SK-N-SH treated with all-trans-retinoic acid at 6 μM for 48 hours (cell line): ENCODE results near the gene RAD51B.

Experiments used
- ATAC-seq: fragments of 200-7000 bp; cut with Tn5 transposase; 3 replicates; pipeline ENCODE4 v1.9.1; 2020; ENCODE audit warnings: mild to moderate bottlenecking, moderate library complexity
- ARNTL ChIP-seq: fragments of 450-650 bp; formaldehyde crosslinking; IDR thresholded peaks from 2 replicates; pipeline ENCODE4 v1.5.0; 2020; ENCODE audit warnings: low read depth, mild to moderate bottlenecking, moderate library complexity, borderline replicate concordance
- BACH2 ChIP-seq: fragments of 250-450 bp; sonication (Bioruptor Pico); IDR thresholded peaks from 2 replicates; pipeline ENCODE4 v1.9.0; 2021; ENCODE audit warnings: mild to moderate bottlenecking, borderline replicate concordance
- CSDC2 ChIP-seq: fragments of 250-450 bp; sonication (Bioruptor Pico); IDR thresholded peaks from 2 replicates; pipeline ENCODE4 v1.5.0; 2020; ENCODE audit warnings: mild to moderate bottlenecking, moderate library complexity
- ESRRG ChIP-seq: fragments of 250-450 bp; sonication (Bioruptor Pico); IDR thresholded peaks from 2 replicates; pipeline ENCODE4 v1.6.1; 2021; ENCODE audit warnings: mild to moderate bottlenecking
- GLIS3 ChIP-seq: fragments of 250-450 bp; sonication (Bioruptor Pico); IDR thresholded peaks from 2 replicates; pipeline ENCODE4 v1.5.0; 2020; ENCODE audit warnings: mild to moderate bottlenecking, moderate library complexity
- ISL1 ChIP-seq: fragments of 250-450 bp; sonication (Bioruptor Pico); IDR thresholded peaks from 2 replicates; pipeline ENCODE4 v2.1.2; 2022; ENCODE audit warnings: mild to moderate bottlenecking, moderate library complexity
- OSR1 ChIP-seq: fragments of 250-450 bp; sonication (Bioruptor Pico); IDR thresholded peaks from 2 replicates; pipeline ENCODE4 v1.8.0; 2022; ENCODE audit warnings: moderate library complexity, mild to moderate bottlenecking, inconsistent platforms
- PPARA ChIP-seq: fragments of 250-450 bp; sonication (Bioruptor Pico); IDR thresholded peaks from 2 replicates; pipeline ENCODE4 v1.5.0; 2020; ENCODE audit warnings: mild to moderate bottlenecking, borderline replicate concordance
- RARB ChIP-seq: fragments of 250-450 bp; sonication (Bioruptor Pico); IDR thresholded peaks from 2 replicates; pipeline ENCODE4 v1.8.0; 2021; ENCODE audit warnings: mild to moderate bottlenecking, moderate library complexity
- SNAI2 ChIP-seq: fragments of 250-450 bp; sonication (Bioruptor Pico); IDR thresholded peaks from 2 replicates; pipeline ENCODE4 v1.5.0; 2020; ENCODE audit warnings: mild to moderate bottlenecking, moderate library complexity
- TCF4 ChIP-seq: fragments of 250-450 bp; sonication (Bioruptor Pico); IDR thresholded peaks from 2 replicates; pipeline ENCODE4 v1.8.0; 2021; ENCODE audit warnings: mild to moderate bottlenecking, moderate library complexity, borderline replicate concordance
- TOX ChIP-seq: fragments of 250-450 bp; sonication (Bioruptor Pico); IDR thresholded peaks from 2 replicates; pipeline ENCODE4 v1.8.0; 2021; ENCODE audit warnings: mild to moderate bottlenecking, moderate library complexity, borderline replicate concordance
- ZFP3 ChIP-seq: fragments of 250-450 bp; sonication (Bioruptor Pico); IDR thresholded peaks from 2 replicates; pipeline ENCODE4 v1.5.0; 2020; ENCODE audit warnings: mild to moderate bottlenecking, moderate library complexity
- ZFP30 ChIP-seq: fragments of 450-650 bp; formaldehyde crosslinking; IDR thresholded peaks from 2 replicates; pipeline ENCODE4 v1.5.0; 2022; ENCODE audit warnings: mild to moderate bottlenecking, moderate library complexity
- ZNF565 ChIP-seq: fragments of 450-650 bp; formaldehyde crosslinking; conservative IDR thresholded peaks from 2 replicates; pipeline ENCODE4 v1.5.0; 2020; ENCODE audit warnings: low read depth, mild to moderate bottlenecking, moderate library complexity
- ZNF70 ChIP-seq: fragments of 450-650 bp; formaldehyde crosslinking; IDR thresholded peaks from 2 replicates; pipeline ENCODE4 v1.5.0; 2020; ENCODE audit warnings: mild to moderate bottlenecking, moderate library complexity
- ZNF8 ChIP-seq: fragments of 450-650 bp; formaldehyde crosslinking; IDR thresholded peaks from 2 replicates; pipeline ENCODE4 v1.5.0; 2020; ENCODE audit warnings: mild to moderate bottlenecking, moderate library complexity
- TF ChIP-seq, protein P1 (sequence below): fragments of 250-450 bp; sonication (Bioruptor Pico); IDR thresholded peaks from 2 replicates; pipeline ENCODE4 v1.8.0; 2021; ENCODE audit warnings: low read depth, mild to moderate bottlenecking, moderate library complexity, borderline replicate concordance
- TF ChIP-seq, protein P2 (sequence below): fragments of 250-450 bp; sonication (Bioruptor Pico); IDR thresholded peaks from 2 replicates; pipeline ENCODE4 v1.5.1; 2020; ENCODE audit warnings: low read depth, mild to moderate bottlenecking, moderate library complexity
- TF ChIP-seq, protein P3 (sequence below): fragments of 250-450 bp; sonication (Bioruptor Pico); IDR thresholded peaks from 2 replicates; pipeline ENCODE4 v1.5.1; 2021; ENCODE audit warnings: mild to moderate bottlenecking, moderate library complexity
- TF ChIP-seq, protein P4 (sequence below): fragments of 250-450 bp; sonication (Bioruptor Pico); IDR thresholded peaks from 2 replicates; pipeline ENCODE4 v1.8.0; 2020; ENCODE audit warnings: mild to moderate bottlenecking, moderate library complexity, borderline replicate concordance
- TF ChIP-seq, protein P5 (sequence below): fragments of 250-450 bp; sonication (Bioruptor Pico); IDR thresholded peaks from 2 replicates; pipeline ENCODE4 v1.5.0; 2020; ENCODE audit warnings: mild to moderate bottlenecking, moderate library complexity

Gene RAD51B

DNA sequence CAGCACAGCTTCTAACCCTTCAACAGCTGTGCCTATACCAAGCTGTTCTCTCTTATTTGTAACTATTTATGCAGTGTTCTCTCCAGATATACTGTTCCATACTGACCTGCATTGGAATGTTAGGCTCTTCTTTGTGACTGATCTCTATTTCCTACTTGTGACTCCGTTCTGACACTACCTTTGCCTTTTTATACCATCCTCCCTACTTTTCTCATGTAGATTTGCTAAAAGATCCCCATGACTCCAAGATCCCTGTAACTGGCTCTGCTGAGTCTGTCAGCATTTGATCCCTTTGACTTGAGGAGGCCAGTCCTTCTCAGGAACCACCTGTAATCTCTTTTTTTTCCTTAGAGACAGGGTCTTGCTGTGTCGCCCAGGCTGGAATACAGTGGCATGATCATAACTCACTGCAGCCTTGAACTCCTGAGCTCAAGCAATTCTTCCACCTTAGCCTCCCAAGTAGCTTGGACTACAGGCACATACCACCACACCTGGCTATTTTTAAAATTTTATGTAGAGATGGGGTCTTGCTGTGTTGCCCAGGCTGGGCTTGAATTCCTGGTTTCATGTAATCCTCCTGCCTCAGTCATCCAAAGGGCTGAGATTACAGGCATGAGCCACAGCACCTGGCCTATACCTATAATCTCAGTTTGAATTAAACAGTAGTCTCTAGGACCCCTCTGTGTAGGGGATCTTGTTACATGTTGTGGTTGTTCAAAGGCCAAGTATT, 605.0 kb downstream of the RAD51B start:
- TF ChIP-seq SNAI2 (CRISPR knock-in tag) (no peak), CSDC2 (no peak), ZNF70 (no peak), BACH2 (no peak), OSR1 (CRISPR knock-in tag) (no peak), ARNTL (no peak), ISL1 (no peak), TCF4 (CRISPR knock-in tag) (no peak)
- TF ChIP-seq, protein P1, sequence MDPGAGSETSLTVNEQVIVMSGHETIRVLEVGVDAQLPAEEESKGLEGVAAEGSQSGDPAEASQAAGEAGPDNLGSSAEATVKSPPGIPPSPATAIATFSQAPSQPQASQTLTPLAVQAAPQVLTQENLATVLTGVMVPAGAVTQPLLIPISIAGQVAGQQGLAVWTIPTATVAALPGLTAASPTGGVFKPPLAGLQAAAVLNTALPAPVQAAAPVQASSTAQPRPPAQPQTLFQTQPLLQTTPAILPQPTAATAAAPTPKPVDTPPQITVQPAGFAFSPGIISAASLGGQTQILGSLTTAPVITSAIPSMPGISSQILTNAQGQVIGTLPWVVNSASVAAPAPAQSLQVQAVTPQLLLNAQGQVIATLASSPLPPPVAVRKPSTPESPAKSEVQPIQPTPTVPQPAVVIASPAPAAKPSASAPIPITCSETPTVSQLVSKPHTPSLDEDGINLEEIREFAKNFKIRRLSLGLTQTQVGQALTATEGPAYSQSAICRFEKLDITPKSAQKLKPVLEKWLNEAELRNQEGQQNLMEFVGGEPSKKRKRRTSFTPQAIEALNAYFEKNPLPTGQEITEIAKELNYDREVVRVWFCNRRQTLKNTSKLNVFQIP (CRISPR knock-in tag): no peak
- TF ChIP-seq, protein P2, sequence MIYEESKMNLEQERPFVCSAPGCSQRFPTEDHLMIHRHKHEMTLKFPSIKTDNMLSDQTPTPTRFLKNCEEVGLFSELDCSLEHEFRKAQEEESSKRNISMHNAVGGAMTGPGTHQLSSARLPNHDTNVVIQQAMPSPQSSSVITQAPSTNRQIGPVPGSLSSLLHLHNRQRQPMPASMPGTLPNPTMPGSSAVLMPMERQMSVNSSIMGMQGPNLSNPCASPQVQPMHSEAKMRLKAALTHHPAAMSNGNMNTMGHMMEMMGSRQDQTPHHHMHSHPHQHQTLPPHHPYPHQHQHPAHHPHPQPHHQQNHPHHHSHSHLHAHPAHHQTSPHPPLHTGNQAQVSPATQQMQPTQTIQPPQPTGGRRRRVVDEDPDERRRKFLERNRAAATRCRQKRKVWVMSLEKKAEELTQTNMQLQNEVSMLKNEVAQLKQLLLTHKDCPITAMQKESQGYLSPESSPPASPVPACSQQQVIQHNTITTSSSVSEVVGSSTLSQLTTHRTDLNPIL (CRISPR knock-in tag): no peak
- no peak for ATAC-seq

DNA sequence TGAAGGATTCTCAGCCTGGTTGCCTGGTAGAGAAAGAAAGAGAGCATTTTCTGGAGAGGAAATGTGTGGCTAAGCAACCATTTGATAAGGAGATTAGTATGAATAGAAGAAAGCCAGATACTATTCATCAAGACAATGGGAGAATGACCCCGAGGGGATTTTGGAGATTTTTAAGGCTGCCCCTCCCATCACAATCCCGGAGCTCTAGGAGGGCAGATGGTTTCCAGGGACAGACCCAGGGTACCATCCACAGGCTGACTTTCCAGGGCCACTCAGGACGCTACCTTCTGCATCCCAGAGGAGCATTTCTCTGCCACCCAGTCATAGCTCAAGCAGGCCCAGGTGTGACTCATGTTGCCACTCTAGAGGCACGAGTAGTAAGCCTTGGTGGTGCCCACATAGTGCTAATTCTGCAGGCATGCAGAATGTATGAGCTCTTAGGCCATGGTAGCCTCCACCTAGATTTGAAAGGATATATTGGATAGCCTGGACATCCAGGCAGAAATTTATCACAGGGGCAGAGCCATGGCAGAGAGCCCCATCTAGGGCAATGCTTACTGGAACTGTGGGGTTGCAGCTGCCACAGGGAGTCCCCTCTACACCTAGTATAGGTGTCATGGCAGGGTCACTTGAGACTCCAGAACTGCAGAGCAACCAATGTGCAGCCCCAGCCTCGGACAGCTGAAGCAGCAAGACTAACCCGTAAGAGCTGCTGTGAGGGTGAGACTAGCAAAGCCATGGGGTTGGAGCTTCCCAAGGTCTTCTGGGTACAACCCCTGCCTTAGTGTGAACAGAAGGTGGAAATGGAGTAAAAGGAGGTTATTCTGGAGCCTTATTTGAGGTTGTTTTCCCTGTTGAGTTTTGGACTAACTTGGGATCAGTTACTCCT, 607.3 kb downstream of the RAD51B start:
- no peak for ATAC-seq
- TF ChIP-seq ISL1 (no peak), TOX (CRISPR knock-in tag) (no peak), ZFP3 (no peak), RARB (no peak), ZNF8 (CRISPR knock-in tag) (no peak), ZFP30 (CRISPR knock-in tag) (no peak), ZNF565 (CRISPR knock-in tag) (no peak), PPARA (CRISPR knock-in tag) (no peak)
- TF ChIP-seq, protein P3, sequence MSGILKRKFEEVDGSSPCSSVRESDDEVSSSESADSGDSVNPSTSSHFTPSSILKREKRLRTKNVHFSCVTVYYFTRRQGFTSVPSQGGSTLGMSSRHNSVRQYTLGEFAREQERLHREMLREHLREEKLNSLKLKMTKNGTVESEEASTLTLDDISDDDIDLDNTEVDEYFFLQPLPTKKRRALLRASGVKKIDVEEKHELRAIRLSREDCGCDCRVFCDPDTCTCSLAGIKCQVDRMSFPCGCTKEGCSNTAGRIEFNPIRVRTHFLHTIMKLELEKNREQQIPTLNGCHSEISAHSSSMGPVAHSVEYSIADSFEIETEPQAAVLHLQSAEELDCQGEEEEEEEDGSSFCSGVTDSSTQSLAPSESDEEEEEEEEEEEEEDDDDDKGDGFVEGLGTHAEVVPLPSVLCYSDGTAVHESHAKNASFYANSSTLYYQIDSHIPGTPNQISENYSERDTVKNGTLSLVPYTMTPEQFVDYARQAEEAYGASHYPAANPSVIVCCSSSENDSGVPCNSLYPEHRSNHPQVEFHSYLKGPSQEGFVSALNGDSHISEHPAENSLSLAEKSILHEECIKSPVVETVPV (CRISPR knock-in tag): no peak
- TF ChIP-seq, protein P1 (CRISPR knock-in tag): no peak
- TF ChIP-seq, protein P4, sequence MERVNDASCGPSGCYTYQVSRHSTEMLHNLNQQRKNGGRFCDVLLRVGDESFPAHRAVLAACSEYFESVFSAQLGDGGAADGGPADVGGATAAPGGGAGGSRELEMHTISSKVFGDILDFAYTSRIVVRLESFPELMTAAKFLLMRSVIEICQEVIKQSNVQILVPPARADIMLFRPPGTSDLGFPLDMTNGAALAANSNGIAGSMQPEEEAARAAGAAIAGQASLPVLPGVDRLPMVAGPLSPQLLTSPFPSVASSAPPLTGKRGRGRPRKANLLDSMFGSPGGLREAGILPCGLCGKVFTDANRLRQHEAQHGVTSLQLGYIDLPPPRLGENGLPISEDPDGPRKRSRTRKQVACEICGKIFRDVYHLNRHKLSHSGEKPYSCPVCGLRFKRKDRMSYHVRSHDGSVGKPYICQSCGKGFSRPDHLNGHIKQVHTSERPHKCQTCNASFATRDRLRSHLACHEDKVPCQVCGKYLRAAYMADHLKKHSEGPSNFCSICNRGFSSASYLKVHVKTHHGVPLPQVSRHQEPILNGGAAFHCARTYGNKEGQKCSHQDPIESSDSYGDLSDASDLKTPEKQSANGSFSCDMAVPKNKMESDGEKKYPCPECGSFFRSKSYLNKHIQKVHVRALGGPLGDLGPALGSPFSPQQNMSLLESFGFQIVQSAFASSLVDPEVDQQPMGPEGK (CRISPR knock-in tag): no peak
- TF ChIP-seq, all 23 proteins: peak for 0

DNA sequence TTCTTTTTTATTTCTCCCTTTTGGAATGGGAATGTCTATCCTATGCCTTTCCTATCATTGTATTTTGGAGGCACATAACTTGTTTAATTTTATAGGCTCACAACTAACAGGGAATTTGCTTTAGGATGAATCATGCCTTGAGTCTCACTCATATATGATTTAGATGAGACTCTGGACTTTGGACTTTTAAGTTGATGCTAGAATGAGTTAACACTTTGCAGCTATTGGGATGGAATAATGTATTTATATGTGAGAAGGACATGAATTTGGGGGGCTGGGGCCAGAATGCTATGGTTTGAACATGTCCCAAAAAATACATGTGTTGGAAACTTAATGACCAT, 607.9 kb downstream of the RAD51B start:
- ATAC-seq: no peak
- TF ChIP-seq ZNF70: no peak
- TF ChIP-seq ZFP3: no peak
- TF ChIP-seq, protein P2 (CRISPR knock-in tag): no peak
- no peak for TF ChIP-seq ESRRG (CRISPR knock-in tag)
- TF ChIP-seq GLIS3: no peak
- no peak for TF ChIP-seq SNAI2 (CRISPR knock-in tag)
- TF ChIP-seq ISL1: no peak
- TF ChIP-seq, protein P1 (CRISPR knock-in tag): no peak
- TF ChIP-seq, protein P5, sequence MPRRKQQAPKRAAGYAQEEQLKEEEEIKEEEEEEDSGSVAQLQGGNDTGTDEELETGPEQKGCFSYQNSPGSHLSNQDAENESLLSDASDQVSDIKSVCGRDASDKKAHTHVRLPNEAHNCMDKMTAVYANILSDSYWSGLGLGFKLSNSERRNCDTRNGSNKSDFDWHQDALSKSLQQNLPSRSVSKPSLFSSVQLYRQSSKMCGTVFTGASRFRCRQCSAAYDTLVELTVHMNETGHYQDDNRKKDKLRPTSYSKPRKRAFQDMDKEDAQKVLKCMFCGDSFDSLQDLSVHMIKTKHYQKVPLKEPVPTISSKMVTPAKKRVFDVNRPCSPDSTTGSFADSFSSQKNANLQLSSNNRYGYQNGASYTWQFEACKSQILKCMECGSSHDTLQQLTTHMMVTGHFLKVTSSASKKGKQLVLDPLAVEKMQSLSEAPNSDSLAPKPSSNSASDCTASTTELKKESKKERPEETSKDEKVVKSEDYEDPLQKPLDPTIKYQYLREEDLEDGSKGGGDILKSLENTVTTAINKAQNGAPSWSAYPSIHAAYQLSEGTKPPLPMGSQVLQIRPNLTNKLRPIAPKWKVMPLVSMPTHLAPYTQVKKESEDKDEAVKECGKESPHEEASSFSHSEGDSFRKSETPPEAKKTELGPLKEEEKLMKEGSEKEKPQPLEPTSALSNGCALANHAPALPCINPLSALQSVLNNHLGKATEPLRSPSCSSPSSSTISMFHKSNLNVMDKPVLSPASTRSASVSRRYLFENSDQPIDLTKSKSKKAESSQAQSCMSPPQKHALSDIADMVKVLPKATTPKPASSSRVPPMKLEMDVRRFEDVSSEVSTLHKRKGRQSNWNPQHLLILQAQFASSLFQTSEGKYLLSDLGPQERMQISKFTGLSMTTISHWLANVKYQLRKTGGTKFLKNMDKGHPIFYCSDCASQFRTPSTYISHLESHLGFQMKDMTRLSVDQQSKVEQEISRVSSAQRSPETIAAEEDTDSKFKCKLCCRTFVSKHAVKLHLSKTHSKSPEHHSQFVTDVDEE (CRISPR knock-in tag): no peak
- TF ChIP-seq RARB: no peak
- TF ChIP-seq TOX (CRISPR knock-in tag): no peak
